H9 (cell line): ENCODE measurements around the gene GPR156. TPM values are rescaled to one million over a fixed set of nuclear protein-coding genes. Genes with fewer than 3 reads are reported as not detected.

Experiments
- DNase-seq: peaks from one replicate; pipeline ENCODE4 v3.0.0-alpha.2; 2017
- H2AFZ ChIP-seq: one replicate; pipeline ENCODE4 v1.6.1; 2013; ENCODE audit warnings: mild to moderate bottlenecking, low read length, control low read depth, moderate library complexity
- H2AK5ac ChIP-seq: 2 replicates; pipeline ENCODE4 v1.6.1; 2013; ENCODE audit warnings: low read length, control low read depth, mixed read lengths; ENCODE audit not compliant: insufficient read length
- H2BK120ac ChIP-seq: one replicate; pipeline ENCODE4 v1.6.1; 2013; ENCODE audit warnings: low read depth, mild to moderate bottlenecking, low read length, control low read depth, inconsistent platforms; ENCODE audit not compliant: poor library complexity, severe bottlenecking
- H2BK12ac ChIP-seq: 2 replicates; pipeline ENCODE4 v1.6.1; 2013; ENCODE audit warnings: low read length, control low read depth, mixed read lengths, low read depth; ENCODE audit not compliant: insufficient read length
- H2BK15ac ChIP-seq: 2 replicates; pipeline ENCODE4 v1.6.1; 2013; ENCODE audit warnings: low read depth, low read length, control low read depth
- H2BK20ac ChIP-seq: one replicate; pipeline ENCODE4 v1.6.1; 2013; ENCODE audit warnings: low read depth, mild to moderate bottlenecking, low read length, control low read depth, inconsistent platforms; ENCODE audit not compliant: poor library complexity, severe bottlenecking
- H2BK5ac ChIP-seq: 2 replicates; pipeline ENCODE4 v1.6.1; 2013; ENCODE audit warnings: low read length, control low read depth, mixed read lengths; ENCODE audit not compliant: insufficient read length
- H3K14ac ChIP-seq: 2 replicates; pipeline ENCODE4 v1.6.1; 2013; ENCODE audit warnings: low read length, control low read depth; ENCODE audit not compliant: insufficient read depth
- H3K18ac ChIP-seq: 2 replicates; pipeline ENCODE4 v1.6.1; 2013; ENCODE audit warnings: low read depth, mild to moderate bottlenecking, mixed read lengths, low read length, control low read depth; ENCODE audit not compliant: insufficient read length
- H3K23ac ChIP-seq: 2 replicates; pipeline ENCODE4 v1.6.1; 2013; ENCODE audit warnings: low read length, control low read depth, mixed read lengths, low read depth; ENCODE audit not compliant: insufficient read length
- H3K23me2 ChIP-seq: 2 replicates; pipeline ENCODE4 v1.6.1; 2013; ENCODE audit warnings: low read depth, mild to moderate bottlenecking, mixed read lengths, low read length, control low read depth; ENCODE audit not compliant: insufficient read length, poor library complexity, severe bottlenecking
- H3K27ac ChIP-seq: 2 replicates; pipeline ENCODE4 v1.5.1; 2013; ENCODE audit warnings: low read length, control low read depth, mixed read lengths, low read depth; ENCODE audit not compliant: insufficient read length
- H3K27me3 ChIP-seq: 2 replicates; pipeline ENCODE4 v1.6.1; 2013; ENCODE audit warnings: low read length, control low read depth, inconsistent platforms; ENCODE audit not compliant: insufficient read depth
- H3K4ac ChIP-seq: 2 replicates; pipeline ENCODE4 v1.6.1; 2013; ENCODE audit warnings: low read depth, mild to moderate bottlenecking, control low read depth, inconsistent platforms, low read length, moderate library complexity
- H3K4me1 ChIP-seq: 2 replicates; pipeline ENCODE4 v1.6.1; 2013; ENCODE audit warnings: low read length, control low read depth, inconsistent platforms; ENCODE audit not compliant: insufficient read depth
- H3K4me2 ChIP-seq: 2 replicates; pipeline ENCODE4 v1.6.1; 2013; ENCODE audit warnings: low read length, control low read depth, mixed read lengths; ENCODE audit not compliant: insufficient read length, insufficient read depth
- H3K56ac ChIP-seq: 2 replicates; pipeline ENCODE4 v1.6.1; 2013; ENCODE audit warnings: low read depth, mild to moderate bottlenecking, mixed read lengths, low read length, control low read depth; ENCODE audit not compliant: insufficient read length
- H3K79me1 ChIP-seq: 2 replicates; pipeline ENCODE4 v1.6.1; 2013; ENCODE audit warnings: low read depth, mild to moderate bottlenecking, moderate library complexity, low read length, control low read depth, inconsistent platforms; ENCODE audit not compliant: insufficient read depth, poor library complexity, severe bottlenecking
- H3K79me2 ChIP-seq: 2 replicates; pipeline ENCODE4 v1.6.1; 2013; ENCODE audit warnings: low read length, control low read depth, inconsistent platforms; ENCODE audit not compliant: insufficient read depth
- H3K9ac ChIP-seq: 2 replicates; pipeline ENCODE4 v1.6.1; 2013; ENCODE audit warnings: low read length, control low read depth, mixed read lengths; ENCODE audit not compliant: insufficient read length; ENCODE audit errors: extremely low read depth
- H3K9me3 ChIP-seq: one replicate; pipeline ENCODE4 v1.6.1; 2013; ENCODE audit warnings: low read depth, low read length, inconsistent platforms; ENCODE audit not compliant: control insufficient read depth
- H3T11ph ChIP-seq: one replicate; pipeline ENCODE4 v1.6.1; 2013; ENCODE audit warnings: mild to moderate bottlenecking, low read length, control low read depth, inconsistent platforms
- H4K20me1 ChIP-seq: one replicate; pipeline ENCODE4 v1.6.1; 2013; ENCODE audit not compliant: control insufficient read depth, insufficient read length, insufficient read depth
- H4K5ac ChIP-seq: 2 replicates; pipeline ENCODE4 v1.6.1; 2013; ENCODE audit warnings: low read depth, mild to moderate bottlenecking, mixed read lengths, low read length, control low read depth; ENCODE audit not compliant: insufficient read length
- H4K8ac ChIP-seq: replicated peaks from 2 replicates; pipeline ENCODE4 v1.6.1; 2013; ENCODE audit warnings: low read length, control low read depth, mixed read lengths, low read depth; ENCODE audit not compliant: insufficient read length
- H4K91ac ChIP-seq: 2 replicates; pipeline ENCODE4 v1.6.1; 2013; ENCODE audit warnings: low read depth, mild to moderate bottlenecking, moderate library complexity, mixed read lengths, low read length, control low read depth; ENCODE audit not compliant: insufficient read length
- H3K27ac Mint-ChIP-seq, 3 experiments: 2 replicates in 2 of 3; 3 replicates in 1 of 3; pipeline ENCODE4 v1.8.0; 2020 to 2021; ENCODE audit warnings: mixed read lengths in 3 of 3, mild to moderate bottlenecking in 1 of 3, moderate library complexity in 1 of 3
- H3K27me3 Mint-ChIP-seq: 2 replicates; pipeline ENCODE4 v1.8.0; 2021; ENCODE audit warnings: low read depth, mild to moderate bottlenecking, moderate library complexity, mixed read lengths
- H3K36me3 Mint-ChIP-seq, 3 experiments: 2 replicates in 2 of 3; 3 replicates in 1 of 3; pipeline ENCODE4 v1.8.0; 2020 to 2021; ENCODE audit warnings: low read depth in 3 of 3, mixed read lengths in 3 of 3; ENCODE audit not compliant: insufficient read depth in 1 of 3
- H3K4me1 Mint-ChIP-seq, 2 experiments: 2 replicates each; pipeline ENCODE4 v1.8.0; 2020; ENCODE audit warnings: mixed read lengths in 2 of 2
- H3K4me3 Mint-ChIP-seq, 2 experiments: 2 replicates in 1 of 2; 3 replicates in 1 of 2; pipeline ENCODE4 v1.8.0; 2020 to 2021; ENCODE audit warnings: mild to moderate bottlenecking in 2 of 2, mixed read lengths in 2 of 2, moderate library complexity in 1 of 2
- H3K9me3 Mint-ChIP-seq, 2 experiments: 2 replicates in 1 of 2; 3 replicates in 1 of 2; pipeline ENCODE4 v1.8.0; 2020; ENCODE audit warnings: mild to moderate bottlenecking in 2 of 2, mixed read lengths in 2 of 2, moderate library complexity in 1 of 2
- WGBS: extraction: QIAGEN DNeasy Blood & Tissue Kit; methylation state at CpG from one replicate; pipeline ENCODE4 v1.1.7; 2013; ENCODE audit warnings: missing lambda C conversion rate, low lambda C conversion rate, mixed read lengths; ENCODE audit not compliant: insufficient read length; ENCODE audit errors: extremely low coverage; 5-methylcytosine and 5-hydroxymethylcytosine counted together
- total RNA-seq: library from RNA; stranded (reverse); gene quantifications from 2 replicates; pipeline ENCODE4 v1.2.1, GENCODE V29; 2021
- TF ChIP-seq, protein P1 (sequence below): fragments of 200-600 bp; sonication (generic); conservative IDR thresholded peaks from 3 replicates; pipeline ENCODE4 v1.8.0; 2021; ENCODE audit warnings: antibody characterized with exemption, mild to moderate bottlenecking

Gene GPR156
- total RNA-seq, 1 experiment from 2014 or later: 1.8 TPM

DNA sequence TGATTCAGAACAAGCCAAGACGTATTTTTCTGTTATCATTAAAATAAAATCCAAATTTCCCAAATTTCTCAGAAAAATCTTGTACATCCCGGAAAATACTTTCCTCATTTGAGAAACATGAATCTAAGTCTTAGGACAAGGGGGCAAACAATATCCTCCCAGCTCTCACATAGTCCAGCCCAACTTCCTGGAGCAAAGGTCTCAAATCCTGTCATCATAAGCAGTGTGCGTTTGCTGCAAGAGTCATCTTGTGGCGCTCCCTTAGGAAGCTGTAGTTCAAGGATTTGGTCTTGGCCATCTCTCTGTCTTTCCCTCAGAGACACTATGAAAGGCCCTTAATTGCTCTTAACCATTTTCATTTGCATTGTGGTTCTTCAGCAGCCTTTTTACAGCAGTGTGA lies 133.2 kb downstream of the GPR156 start:
- no peak overlapping the region for H2AFZ ChIP-seq
- H3K36me3 Mint-ChIP-seq: peaks cover 12 to 21% (median 18%) of the 10 kb centered on the region in 3 experiments
- H3K9me3 Mint-ChIP-seq: peaks cover 25 to 26% of the 10 kb centered on the region in 2 experiments
- no peak overlapping the region for H4K91ac ChIP-seq
- H3K4ac ChIP-seq: no peak overlapping the region
- H3K27ac Mint-ChIP-seq: no peak overlapping the region; a peak in 1 of 7 replicates
- H3K79me1 ChIP-seq: no peaks in the 10 kb centered on the region
- no peak overlapping the region for H4K5ac ChIP-seq
- H4K20me1 ChIP-seq: no peaks in the 10 kb centered on the region
- WGBS: no CpG with 5 or more reads among the region's 4 CpGs
- no peak overlapping the region for H3K56ac ChIP-seq
- no peak overlapping the region for H3K9ac ChIP-seq
- no peak overlapping the region for H4K8ac ChIP-seq
- H3K4me1 ChIP-seq: peaks cover 7% of the 10 kb centered on the region; the same call in 1 of the 2 replicates
- no peaks in the 10 kb centered on the region for H3K79me2 ChIP-seq
- H3T11ph ChIP-seq: no peak overlapping the region
- H3K4me2 ChIP-seq: no peak overlapping the region
- no peak overlapping the region for H2BK12ac ChIP-seq
- no peaks in the 10 kb centered on the region; the same call in 1 of the 2 replicates for H3K27me3 ChIP-seq
- H3K18ac ChIP-seq: no peak overlapping the region
- peaks cover 4% of the 10 kb centered on the region; the same call in 1 of the 2 replicates for H3K27me3 Mint-ChIP-seq
- H3K14ac ChIP-seq: no peak overlapping the region
- H2BK15ac ChIP-seq: no peak overlapping the region
- H2BK120ac ChIP-seq: no peak overlapping the region
- H2AK5ac ChIP-seq: no peak overlapping the region
- H3K23me2 ChIP-seq: no peaks in the 10 kb centered on the region
- H2BK5ac ChIP-seq: no peak overlapping the region
- H2BK20ac ChIP-seq: no peak overlapping the region
- no peak for DNase-seq
- H3K23ac ChIP-seq: no peak overlapping the region
- peaks cover 9 to 13% of the 10 kb centered on the region in 2 experiments for H3K4me1 Mint-ChIP-seq
- no peak overlapping the region for H3K4me3 Mint-ChIP-seq
- no peak overlapping the region for H3K27ac ChIP-seq
- peaks cover 6% of the 10 kb centered on the region for H3K9me3 ChIP-seq
- TF ChIP-seq, protein P1, sequence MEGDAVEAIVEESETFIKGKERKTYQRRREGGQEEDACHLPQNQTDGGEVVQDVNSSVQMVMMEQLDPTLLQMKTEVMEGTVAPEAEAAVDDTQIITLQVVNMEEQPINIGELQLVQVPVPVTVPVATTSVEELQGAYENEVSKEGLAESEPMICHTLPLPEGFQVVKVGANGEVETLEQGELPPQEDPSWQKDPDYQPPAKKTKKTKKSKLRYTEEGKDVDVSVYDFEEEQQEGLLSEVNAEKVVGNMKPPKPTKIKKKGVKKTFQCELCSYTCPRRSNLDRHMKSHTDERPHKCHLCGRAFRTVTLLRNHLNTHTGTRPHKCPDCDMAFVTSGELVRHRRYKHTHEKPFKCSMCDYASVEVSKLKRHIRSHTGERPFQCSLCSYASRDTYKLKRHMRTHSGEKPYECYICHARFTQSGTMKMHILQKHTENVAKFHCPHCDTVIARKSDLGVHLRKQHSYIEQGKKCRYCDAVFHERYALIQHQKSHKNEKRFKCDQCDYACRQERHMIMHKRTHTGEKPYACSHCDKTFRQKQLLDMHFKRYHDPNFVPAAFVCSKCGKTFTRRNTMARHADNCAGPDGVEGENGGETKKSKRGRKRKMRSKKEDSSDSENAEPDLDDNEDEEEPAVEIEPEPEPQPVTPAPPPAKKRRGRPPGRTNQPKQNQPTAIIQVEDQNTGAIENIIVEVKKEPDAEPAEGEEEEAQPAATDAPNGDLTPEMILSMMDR: no peak
